DOHH2 (cell line): ENCODE results near the gene GABRR2.

Experiments
- EZH2phosphoT487 ChIP-seq: fragments of 200-600 bp; sonication (generic); IDR thresholded peaks from 2 replicates; pipeline ENCODE4 v1.6.1; 2017; ENCODE audit warnings: borderline replicate concordance, mild to moderate bottlenecking, antibody characterized with exemption, low read length, moderate library complexity, mixed read lengths
- TF ChIP-seq, protein P1 (sequence below): fragments of 200-600 bp; sonication (generic); IDR thresholded peaks from one replicate; pipeline ENCODE4 v1.5.1; 2014; ENCODE audit warnings: antibody characterized with exemption, mild to moderate bottlenecking, low read depth, low read length; ENCODE audit not compliant: poor library complexity, severe bottlenecking

DNA sequence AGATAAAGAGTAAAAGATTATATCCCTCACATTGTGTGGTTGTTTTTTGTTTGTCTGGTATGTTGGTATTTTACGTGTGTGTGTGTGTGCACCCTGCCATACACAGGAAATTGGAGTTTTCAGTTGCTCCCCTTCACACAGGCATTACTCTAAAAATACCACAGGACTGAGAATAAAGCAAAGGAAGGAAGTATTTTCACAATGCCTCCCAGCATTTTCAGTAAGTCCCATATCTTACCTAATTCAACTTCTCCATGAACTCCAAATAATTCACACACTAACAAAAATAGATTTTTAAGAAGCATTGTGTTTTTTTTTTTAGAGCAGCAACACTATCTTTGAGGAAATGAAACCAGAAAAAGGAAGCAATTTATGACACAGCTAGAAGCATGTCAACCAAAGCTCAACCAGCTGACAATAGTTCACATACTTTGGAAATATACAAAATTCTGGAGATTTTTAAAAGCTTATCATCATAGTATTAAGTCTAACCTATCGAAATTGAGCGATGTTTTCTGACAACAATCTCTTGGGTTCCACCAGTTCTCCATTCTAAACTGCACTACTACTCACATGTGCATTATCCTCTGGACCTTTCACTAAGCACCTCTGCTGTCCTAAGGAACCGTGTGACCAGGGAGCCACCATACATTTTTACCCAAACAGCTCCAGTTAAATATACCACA, 35.3 kb upstream of the GABRR2 start:
- TF ChIP-seq EZH2phosphoT487, result no peak
- TF ChIP-seq, protein P1, sequence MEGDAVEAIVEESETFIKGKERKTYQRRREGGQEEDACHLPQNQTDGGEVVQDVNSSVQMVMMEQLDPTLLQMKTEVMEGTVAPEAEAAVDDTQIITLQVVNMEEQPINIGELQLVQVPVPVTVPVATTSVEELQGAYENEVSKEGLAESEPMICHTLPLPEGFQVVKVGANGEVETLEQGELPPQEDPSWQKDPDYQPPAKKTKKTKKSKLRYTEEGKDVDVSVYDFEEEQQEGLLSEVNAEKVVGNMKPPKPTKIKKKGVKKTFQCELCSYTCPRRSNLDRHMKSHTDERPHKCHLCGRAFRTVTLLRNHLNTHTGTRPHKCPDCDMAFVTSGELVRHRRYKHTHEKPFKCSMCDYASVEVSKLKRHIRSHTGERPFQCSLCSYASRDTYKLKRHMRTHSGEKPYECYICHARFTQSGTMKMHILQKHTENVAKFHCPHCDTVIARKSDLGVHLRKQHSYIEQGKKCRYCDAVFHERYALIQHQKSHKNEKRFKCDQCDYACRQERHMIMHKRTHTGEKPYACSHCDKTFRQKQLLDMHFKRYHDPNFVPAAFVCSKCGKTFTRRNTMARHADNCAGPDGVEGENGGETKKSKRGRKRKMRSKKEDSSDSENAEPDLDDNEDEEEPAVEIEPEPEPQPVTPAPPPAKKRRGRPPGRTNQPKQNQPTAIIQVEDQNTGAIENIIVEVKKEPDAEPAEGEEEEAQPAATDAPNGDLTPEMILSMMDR, result no peak
